GM23248 (cell line): ENCODE data around the gene RFX4.

ENCODE experiments used
- EZH2 ChIP-seq: fragments of 200-600 bp; sonication (generic); IDR thresholded peaks from 2 replicates; pipeline ENCODE4 v1.6.1; 2018; ENCODE audit warnings: antibody characterized with exemption, mild to moderate bottlenecking; ENCODE audit not compliant: insufficient read depth, poor library complexity, severe bottlenecking
- EZH2phosphoT487 ChIP-seq: fragments of 200-600 bp; sonication (generic); IDR thresholded peaks from 2 replicates; pipeline ENCODE4 v1.6.1; 2018; ENCODE audit warnings: antibody characterized with exemption, moderate library complexity, mild to moderate bottlenecking, low read depth; ENCODE audit not compliant: insufficient read depth

GRCh38 chr12:106804668-106805067 lies 221.9 kb downstream of the RFX4 start:
- no peak for TF ChIP-seq EZH2phosphoT487
- no peak for TF ChIP-seq EZH2
